GM12878 (cell line): ENCODE measurements around the gene FLACC1. TPM values are rescaled to one million over a fixed set of nuclear protein-coding genes. Genes with fewer than 3 reads are reported as not detected.

Experiments used
- ATAC-seq: fragments of 200-7000 bp; cut with Tn5 transposase; 3 replicates; pipeline ENCODE4 v1.9.1; 2020; ENCODE audit warnings: mild to moderate bottlenecking, moderate library complexity
- BruUV-seq: library from RNA; stranded (reverse); fragments of 400-500 nt; replicated peaks from 2 replicates; lab custom pipeline; 2021; lab: Mats Ljungman, UMichigan
- CTCF ChIA-PET: fragments of 300-600 bp; sonication (Branson Sonifier 250); formaldehyde crosslinking; extraction: SDS; loops from one replicate; lab custom pipeline; 2021; ENCODE audit warnings: inconsistent platforms; lab: Yijun Ruan, JAX
- POLR2A ChIA-PET: fragments of 350-600 bp; formaldehyde crosslinking; extraction: SDS; loops from one replicate; lab custom pipeline; 2021; ENCODE audit warnings: inconsistent platforms; lab: Charles Lee
- RAD21 ChIA-PET: fragments of 300-600 bp; sonication (Branson Sonifier 250); formaldehyde crosslinking; loops from one replicate; lab custom pipeline; 2023; ENCODE audit warnings: antibody characterized with exemption; ENCODE audit not compliant: unreplicated experiment; lab: Charles Lee
- SMC1A ChIA-PET: fragments of 300-600 bp; sonication (Branson Sonifier 250); formaldehyde crosslinking; loops from one replicate; lab custom pipeline; 2023; ENCODE audit not compliant: unreplicated experiment, uncharacterized antibody; lab: Charles Lee
- DNase-seq: peaks from one replicate; pipeline ENCODE4 v3.0.0-alpha.2; 2011; ENCODE audit warnings: low read depth, low spot score
- FAIRE-seq: peaks from 3 replicates; lab custom pipeline; 2011; peaks lifted over from hg19 to GRCh38; lab: Jason Lieb, UNC
- H2AFZ ChIP-seq: 2 replicates; pipeline ENCODE4 v1.6.0; 2011; ENCODE audit warnings: low read depth, low read length, control low read depth; ENCODE audit not compliant: control insufficient read depth
- H3K27ac ChIP-seq: 2 replicates; pipeline ENCODE4 v1.5.1; 2011; ENCODE audit warnings: control low read depth; ENCODE audit not compliant: control insufficient read depth, insufficient read depth
- H3K27me3 ChIP-seq, 2 experiments: replicated peaks in 1 of 2; 2 replicates each; pipeline versions ENCODE4 v1.6.0 to v1.6.1; 2011; ENCODE audit warnings: low read length in 1 of 2; ENCODE audit not compliant: control insufficient read depth in 2 of 2, insufficient read depth in 2 of 2
- H3K36me3 ChIP-seq, 2 experiments: 2 replicates each; pipeline ENCODE4 v1.5.1; 2011; ENCODE audit warnings: low read length in 1 of 2; ENCODE audit not compliant: control insufficient read depth in 2 of 2, insufficient read depth in 2 of 2
- H3K4me1 ChIP-seq: 2 replicates; pipeline ENCODE4 v1.6.1; 2011; ENCODE audit warnings: mild to moderate bottlenecking, low read length, moderate library complexity, mixed read lengths; ENCODE audit not compliant: control insufficient read depth, insufficient read depth
- H3K4me2 ChIP-seq: 2 replicates; pipeline ENCODE4 v1.6.0; 2011; ENCODE audit warnings: control low read depth; ENCODE audit not compliant: control insufficient read depth, insufficient read depth
- H3K4me3 ChIP-seq: fragments of 200-600 bp; sonication (generic); 2 replicates; pipeline ENCODE4 v1.5.1; 2016
- H3K79me2 ChIP-seq: 2 replicates; pipeline ENCODE4 v1.6.0; 2011; ENCODE audit warnings: low read length; ENCODE audit not compliant: control insufficient read depth, insufficient read depth
- H3K9ac ChIP-seq: 2 replicates; pipeline ENCODE4 v1.8.0; 2011; ENCODE audit warnings: low read length, control low read depth, mixed read lengths; ENCODE audit not compliant: control insufficient read depth, insufficient read depth
- H3K9me3 ChIP-seq: replicated peaks from 3 replicates; pipeline ENCODE4 v1.5.1; 2011; ENCODE audit warnings: mild to moderate bottlenecking, low read length; ENCODE audit not compliant: control insufficient read depth, insufficient read depth
- H4K20me1 ChIP-seq: 2 replicates; pipeline ENCODE4 v1.6.0; 2011; ENCODE audit not compliant: control insufficient read depth, insufficient read depth
- BRCA1 ChIP-seq: IDR thresholded peaks from 2 replicates; pipeline ENCODE4 v1.6.1; 2011; ENCODE audit warnings: low read depth, low read length, improper control_type of control experiment
- E4F1 ChIP-seq: fragments of 450-650 bp; IDR thresholded peaks from 2 replicates; pipeline ENCODE4 v1.6.1; 2018; ENCODE audit warnings: borderline replicate concordance, mild to moderate bottlenecking; ENCODE audit not compliant: partially characterized antibody
- ELK1 ChIP-seq: IDR thresholded peaks from 2 replicates; pipeline ENCODE4 v1.6.1; 2012; ENCODE audit warnings: low read depth, low read length, improper control_type of control experiment
- FOXK2 ChIP-seq: fragments of 450-650 bp; IDR thresholded peaks from 2 replicates; pipeline ENCODE4 v1.6.1; 2017; ENCODE audit warnings: mild to moderate bottlenecking, moderate library complexity
- HSF1 ChIP-seq: fragments of 150-350 bp; IDR thresholded peaks from 2 replicates; pipeline ENCODE4 v1.6.1; 2014; ENCODE audit warnings: mild to moderate bottlenecking, low read depth, low read length
- IRF4 ChIP-seq: IDR thresholded peaks from 2 replicates; pipeline ENCODE4 v1.6.1; 2011; ENCODE audit warnings: low read depth, low read length
- MEF2B ChIP-seq: fragments of 450-650 bp; IDR thresholded peaks from 2 replicates; pipeline ENCODE4 v1.6.1; 2018; ENCODE audit warnings: mild to moderate bottlenecking, moderate library complexity; ENCODE audit not compliant: partially characterized antibody, poor library complexity, severe bottlenecking
- SPI1 ChIP-seq: IDR thresholded peaks from 2 replicates; pipeline ENCODE4 v1.6.1; 2011; ENCODE audit warnings: low read depth, mild to moderate bottlenecking, low read length, moderate library complexity, borderline replicate concordance; ENCODE audit not compliant: insufficient read depth
- SRF ChIP-seq, 2 experiments: IDR thresholded peaks; 2 replicates each; pipeline ENCODE4 v1.6.1; 2011; ENCODE audit warnings: low read depth in 2 of 2, low read length in 2 of 2, mild to moderate bottlenecking in 1 of 2, moderate library complexity in 1 of 2
- TCF7 ChIP-seq: IDR thresholded peaks from 2 replicates; pipeline ENCODE4 v1.6.1; 2014; ENCODE audit warnings: antibody characterized with exemption, borderline replicate concordance
- USF2 ChIP-seq: IDR thresholded peaks from 2 replicates; pipeline ENCODE4 v1.6.1; 2011; ENCODE audit warnings: low read depth, low read length, improper control_type of control experiment, borderline replicate concordance
- YY1 ChIP-seq: IDR thresholded peaks from 2 replicates; pipeline ENCODE4 v1.6.1; 2011; ENCODE audit warnings: low read depth, mild to moderate bottlenecking, low read length
- ZNF274 ChIP-seq: IDR thresholded peaks from one replicate; pipeline ENCODE4 v1.8.0; 2011; ENCODE audit not compliant: insufficient read length, insufficient read depth
- WGBS: methylation state at CpG from one replicate; pipeline ENCODE4 v1.1.6; 2016; ENCODE audit warnings: low lambda C conversion rate; ENCODE audit not compliant: insufficient replicate concordance, insufficient coverage; ENCODE audit errors: missing lambda C conversion rate; 5-methylcytosine and 5-hydroxymethylcytosine counted together
- in situ Hi-C: fragments of 300-500 bp; cut with MboI; formaldehyde crosslinking; loops from 9 replicates; pipeline ENCODE4 v1.14.3; 2018; ENCODE audit warnings: mixed read lengths
- intact Hi-C: fragments of 100-400 bp; cut with micrococcal nuclease; formaldehyde crosslinking; loops from one replicate; pipeline ENCODE4 v1.14.2; 2022; ENCODE audit not compliant: unreplicated experiment
- polyA plus RNA-seq, 11 experiments: library from polyadenylated mRNA; depleted of rRNA in 4 of 11; unstranded in 6 of 11; stranded (reverse) in 5 of 11; fragments of >200 nt; fragmentation: Nextera tagmentation in 4 of 11; fragmentation: Illumina TruSeq in 1 of 11; extraction: Ambion mirVana in 4 of 11; extraction: Trizol in 1 of 11; gene quantifications; 1 replicate in 1 of 11; 2 replicates in 10 of 11; pipeline versions ENCODE4 v1.2.1 to v1.2.3, GENCODE V29; 2011 to 2016; ENCODE audit warnings: inconsistent platforms in 2 of 11, missing spikeins in 2 of 11, low read depth in 1 of 11
- total RNA-seq, 4 experiments: library from RNA; depleted of rRNA in 3 of 4; stranded (reverse); fragments of >200 nt in 3 of 4; fragmentation: Illumina TruSeq in 1 of 4; extraction: Trizol in 1 of 4; gene quantifications; 2 replicates each; pipeline versions ENCODE4 v1.2.1 to v1.2.3, GENCODE V29; 2013 to 2021

FLACC1 gene
- total and polyA plus RNA-seq, 10 of the 15 experiments (the other 5 are each of a cell fraction or from before 2014, with no cell fraction given), result 0.08 to 0.54 (median 0.30) TPM; not detected in 2

GRCh38 chr2:201319511-201319910, 37.6 kb downstream of the FLACC1 start:
- in situ Hi-C loops, result no loop called here
- WGBS, result 15% methylated on average over 2 of the region's 2 CpGs
- Histone ChIP-seq H3K9ac (no peak overlapping the region), H3K36me3 (no peaks in the 10 kb centered on the region), H3K79me2 (no peaks in the 10 kb centered on the region), H3K9me3 (no peaks in the 10 kb centered on the region; the same call in 2 of the 3 replicates), H3K4me2 (no peak overlapping the region), H3K4me1 (no peaks in the 10 kb centered on the region)
- DNase-seq (no peak), FAIRE-seq (no peak)
- SMC1A ChIA-PET, result interaction anchor here (0.6 kb wide), 1 partner anchor 32 kb away, joined by 4 read pairs; no protein-coding TSS in a partner anchor
- RAD21 ChIA-PET, result no interaction called here
- CTCF ChIA-PET, result interaction anchor here (0.6 kb wide), 1 partner anchor 20 kb away, joined by 3 read pairs; no protein-coding TSS in a partner anchor
- POLR2A ChIA-PET, result no interaction called here
- TF ChIP-seq HSF1 (no peak), SPI1 (no peak), MEF2B (no peak), SRF (IDR thresholded peaks at IDR 0.05; ENCODE audit: low read depth in 2 of 2, low read length in 2 of 2) (no peak), USF2 (no peak), FOXK2 (no peak), E4F1 (no peak), TCF7 (no peak), BRCA1 (no peak), ELK1 (no peak), IRF4 (no peak), YY1 (no peak), ZNF274 (no peak)
- TF ChIP-seq, all 136 proteins: peak for 0
- no peak for ATAC-seq
- Histone ChIP-seq H2AFZ (no peak overlapping the region), H4K20me1 (no peaks in the 10 kb centered on the region), H3K4me3 (no peak overlapping the region), H3K27me3 (no peaks in the 10 kb centered on the region; a peak in 1 of 4 replicates), H3K27ac (no peak overlapping the region)
- no TSS peak for BruUV-seq
- intact Hi-C loops, result no loop called here
